GM19035 (cell line): Measurements from ENCODE around the gene HSPG2.

Experiments used
- ATAC-seq: cut with Tn5 transposase; IDR thresholded peaks from one replicate; pipeline ENCODE4 v1.9.1; 2021; ENCODE audit not compliant: unreplicated experiment

HSPG2 gene

DNA sequence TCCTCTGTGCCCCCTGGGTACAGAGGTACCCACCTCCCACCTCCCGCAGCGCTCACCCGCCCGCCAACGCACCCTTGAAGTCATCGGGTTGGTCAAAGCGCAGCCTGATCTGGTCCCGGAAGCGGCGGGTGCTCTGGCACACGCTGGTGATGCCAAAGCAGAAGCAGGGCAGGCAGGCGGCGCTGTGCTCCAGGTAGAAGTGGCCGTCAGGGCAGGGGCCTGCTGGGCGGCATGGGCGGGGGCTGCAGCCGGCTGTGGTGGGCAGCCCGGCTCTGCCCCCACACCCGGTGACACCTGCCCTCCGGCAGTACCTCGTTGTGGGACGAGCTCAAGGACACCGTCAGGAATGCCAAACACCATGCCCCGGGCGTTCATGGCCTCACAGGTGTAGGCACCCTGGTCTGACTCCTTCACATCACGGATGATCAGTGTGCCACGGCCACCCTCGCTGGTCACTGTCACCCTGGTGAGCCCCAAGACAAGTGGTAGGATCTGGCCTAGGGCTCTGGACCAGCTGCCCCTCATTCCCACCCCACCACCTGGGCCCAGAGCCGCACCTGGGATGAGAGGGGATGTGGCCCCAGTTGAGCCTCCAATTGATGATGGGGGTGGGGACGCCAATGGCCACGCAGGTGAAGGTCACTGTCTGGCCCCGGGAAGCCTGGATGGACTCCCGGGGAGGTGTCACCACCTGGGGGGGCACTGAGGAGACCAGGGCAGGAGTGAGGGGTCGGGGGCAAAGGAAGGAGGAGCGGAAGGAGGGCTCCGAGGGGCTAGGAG is 52.5 kb downstream of the HSPG2 start:
- ATAC-seq: no peak

DNA sequence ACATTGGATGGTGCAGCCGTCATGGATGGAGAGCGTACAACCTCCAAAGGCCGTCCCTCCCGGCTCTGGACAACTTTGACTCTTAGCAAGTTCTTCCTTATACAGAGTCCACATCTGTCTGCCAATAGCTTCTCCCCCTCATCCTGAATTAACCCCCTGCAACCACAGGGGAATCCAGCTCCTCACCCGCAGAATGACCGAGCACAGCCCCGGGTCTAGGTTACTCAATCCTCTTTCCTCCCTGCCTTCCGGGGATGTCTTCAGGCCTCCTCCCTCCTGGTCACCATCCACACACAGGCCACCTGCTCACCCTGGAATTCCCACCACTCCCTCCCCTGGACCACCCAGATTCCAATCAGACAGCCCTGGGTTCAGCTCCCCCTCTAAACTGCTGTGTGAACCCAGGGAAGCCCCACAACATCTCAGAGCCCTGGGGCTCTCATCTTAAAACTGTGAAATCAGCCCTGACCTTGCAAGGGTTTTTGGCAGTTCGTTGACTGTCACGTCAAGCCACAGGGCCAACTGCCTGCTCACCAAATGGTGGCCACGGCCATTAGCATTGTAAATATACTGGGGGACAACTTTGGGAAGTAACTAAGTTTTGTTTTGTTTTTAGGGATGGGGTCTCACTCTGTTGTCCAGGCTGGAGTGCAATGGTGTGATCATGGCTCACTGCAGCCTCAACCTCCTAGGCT is 54.2 kb downstream of the HSPG2 start:
- ATAC-seq: no peak

DNA sequence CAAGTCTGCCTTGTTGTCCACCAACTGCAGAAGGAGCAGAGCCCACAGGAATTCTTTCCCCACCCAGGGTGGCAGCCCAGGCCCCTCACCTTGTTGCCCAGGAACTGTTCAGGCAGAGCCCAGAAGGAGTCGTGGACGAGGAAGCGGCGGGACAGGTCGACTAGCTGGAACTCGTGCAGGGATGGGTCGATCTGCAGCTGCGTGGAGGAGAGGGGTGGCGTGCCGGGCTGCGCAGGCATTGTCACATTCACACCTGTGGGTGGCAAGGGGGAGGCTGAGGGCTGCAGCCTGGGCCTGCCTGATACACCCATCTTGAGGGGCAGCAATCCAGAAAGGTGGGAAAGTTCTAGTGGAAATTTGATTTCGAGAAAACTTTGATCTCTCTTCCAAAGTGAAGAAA is 55.9 kb downstream of the HSPG2 start:
- no peak for ATAC-seq

DNA sequence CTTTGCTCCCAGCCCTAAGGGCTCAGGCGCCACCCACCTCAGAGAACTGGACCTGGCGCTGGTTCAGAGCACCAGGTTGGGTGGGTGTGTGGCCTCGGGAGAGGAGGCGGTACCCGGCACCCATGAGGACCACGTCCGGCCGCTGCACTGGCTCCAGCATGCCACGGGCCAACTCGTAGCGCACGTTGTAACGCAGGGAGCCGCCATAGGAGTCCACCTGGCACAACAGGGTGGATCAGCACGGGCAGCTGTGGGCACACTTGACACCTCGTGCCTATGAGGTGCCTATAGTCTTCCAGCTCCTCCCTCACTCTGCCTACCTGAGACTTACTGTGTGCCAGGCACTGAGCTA is 56.5 kb downstream of the HSPG2 start:
- no peak for ATAC-seq

DNA sequence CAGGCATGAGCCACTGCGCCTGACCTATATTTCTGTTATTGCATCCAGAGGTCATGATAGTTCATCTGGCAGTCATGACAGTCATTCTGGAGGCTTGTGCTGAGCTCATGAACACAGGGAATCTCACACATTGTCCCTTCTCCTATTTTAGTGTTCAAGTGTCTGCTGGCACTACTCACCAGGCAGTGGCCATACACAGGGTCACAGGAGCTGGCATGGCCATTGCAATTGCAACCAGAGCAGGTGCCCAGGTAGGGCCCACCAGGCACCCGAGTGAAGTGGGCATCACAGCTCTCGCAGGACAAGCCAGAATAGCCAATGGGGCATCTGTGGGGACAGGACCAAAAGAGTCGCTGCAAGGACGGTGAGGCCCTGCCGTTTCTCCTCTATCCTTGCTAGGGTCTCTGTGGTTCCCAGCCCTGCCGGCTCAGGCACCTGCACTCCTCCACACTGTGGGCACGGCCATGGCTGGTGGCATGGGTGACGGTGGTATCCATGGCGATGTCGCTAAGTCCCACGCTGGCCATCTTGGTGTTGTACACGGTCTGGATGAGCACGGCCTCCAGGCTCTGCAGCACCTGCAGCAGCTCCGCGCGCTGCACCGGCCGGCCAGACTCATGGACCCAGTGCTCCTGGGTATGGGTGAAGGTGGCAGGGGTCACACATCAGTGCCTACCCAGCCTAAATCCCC is 57.0 kb downstream of the HSPG2 start:
- no peak for ATAC-seq

DNA sequence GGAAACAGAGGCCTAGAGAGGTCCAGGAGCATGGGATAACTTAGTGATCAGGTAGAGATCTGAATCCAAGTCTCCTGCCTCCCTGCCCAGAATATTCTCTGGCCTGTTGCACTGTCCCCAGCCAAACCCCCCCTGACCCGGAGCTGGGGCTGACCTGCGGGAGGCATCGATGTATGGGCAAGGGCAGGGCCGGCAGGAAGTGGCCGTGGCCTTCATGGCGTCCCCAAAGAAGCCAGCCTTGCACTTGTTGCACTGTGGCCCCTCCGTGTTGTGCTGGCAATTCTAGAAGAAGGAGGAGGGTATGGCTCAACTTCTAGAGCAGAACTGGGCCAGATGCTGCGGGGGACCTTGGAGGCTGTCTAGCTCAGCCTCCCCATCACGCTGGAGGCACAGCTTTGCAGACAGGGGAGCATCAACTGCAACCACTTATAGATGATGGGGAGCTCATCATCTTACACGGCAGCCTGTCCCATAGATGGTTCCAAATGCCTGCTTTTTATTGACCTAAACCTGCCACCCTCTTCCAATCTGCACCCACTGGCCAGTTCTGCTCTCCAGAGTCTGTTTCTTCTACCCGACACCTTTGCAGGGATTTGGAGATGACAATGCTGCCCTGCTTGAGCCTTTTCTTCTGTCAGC is 58.2 kb downstream of the HSPG2 start:
- ATAC-seq: no peak

DNA sequence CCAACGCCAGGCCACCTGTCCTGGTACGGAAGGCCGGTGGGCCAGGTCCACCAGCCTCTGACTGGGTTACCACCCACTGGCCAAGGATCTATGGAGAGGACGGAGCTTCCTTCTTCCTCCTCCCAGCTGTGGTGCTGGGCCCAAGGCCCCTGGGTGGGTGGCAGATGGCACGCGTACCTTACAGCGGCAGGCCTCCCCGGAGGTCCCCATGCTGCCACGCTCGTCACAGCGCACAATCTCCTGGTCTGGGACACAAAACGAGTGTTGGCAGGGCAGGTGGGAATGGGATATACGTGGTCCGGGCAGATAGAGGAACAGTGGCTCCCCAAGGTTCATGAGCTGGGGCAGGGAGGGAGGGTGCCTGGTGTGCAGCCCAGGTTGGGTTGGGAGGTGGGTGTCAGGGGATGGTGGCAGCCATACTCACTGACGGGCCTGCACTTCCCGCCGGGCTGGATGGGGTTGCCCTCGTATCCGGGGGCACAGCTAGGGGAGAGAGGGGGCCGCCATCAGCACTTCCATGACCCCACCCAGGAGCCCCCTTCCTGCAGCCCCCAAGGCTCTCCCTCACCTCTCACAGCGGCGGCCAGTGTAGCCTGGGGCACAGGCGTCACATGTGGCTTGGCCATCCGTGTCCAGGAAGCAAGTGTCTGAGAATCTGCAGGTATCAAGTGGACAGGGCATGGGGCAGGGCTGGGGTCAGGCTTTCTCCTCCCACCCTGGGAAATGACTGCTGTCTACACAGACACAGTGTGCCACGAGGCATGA is 58.9 kb downstream of the HSPG2 start:
- no peak for ATAC-seq

DNA sequence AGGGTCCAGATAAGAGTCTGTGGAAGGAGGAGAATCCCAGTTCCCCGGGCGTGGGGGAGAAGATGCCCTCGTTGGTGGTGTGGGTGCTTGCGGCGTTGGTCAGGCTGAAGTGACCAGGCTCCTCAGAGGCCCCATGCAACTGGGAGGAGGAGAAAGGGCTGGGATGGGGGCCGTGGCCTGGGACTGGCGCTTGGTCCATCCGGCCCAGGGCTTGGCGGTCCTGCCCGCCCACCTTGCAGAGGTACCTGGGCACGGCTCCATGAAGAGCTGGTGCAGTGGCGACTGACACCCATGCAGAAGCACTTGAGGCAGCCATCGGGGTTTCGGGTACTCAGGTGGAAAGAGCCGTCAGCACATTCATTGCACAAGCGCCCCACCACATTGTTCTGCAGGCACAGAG is 60.8 kb downstream of the HSPG2 start:
- no peak for ATAC-seq

DNA sequence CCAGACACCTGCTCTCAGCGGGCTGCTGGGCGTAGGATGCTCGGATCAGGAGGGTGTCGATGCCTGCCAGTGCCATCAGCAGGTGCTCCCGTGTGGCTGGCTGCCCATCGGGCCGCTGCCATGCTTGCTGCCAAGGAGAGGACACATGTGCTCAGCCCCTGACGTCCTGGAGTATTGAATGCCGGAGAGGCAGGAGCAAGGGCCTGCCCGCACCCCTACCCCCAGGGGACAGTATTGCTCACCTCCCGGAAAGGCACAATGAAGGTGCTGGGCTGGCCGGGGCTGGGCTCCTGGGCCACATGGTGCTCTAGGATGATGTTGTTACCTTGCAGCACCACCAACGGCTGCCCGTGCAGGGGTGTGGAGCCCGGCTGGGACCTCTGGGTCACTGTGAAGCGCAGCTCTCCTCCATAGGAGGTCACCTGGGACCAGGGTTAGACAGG is 61.5 kb downstream of the HSPG2 start:
- ATAC-seq: no peak

DNA sequence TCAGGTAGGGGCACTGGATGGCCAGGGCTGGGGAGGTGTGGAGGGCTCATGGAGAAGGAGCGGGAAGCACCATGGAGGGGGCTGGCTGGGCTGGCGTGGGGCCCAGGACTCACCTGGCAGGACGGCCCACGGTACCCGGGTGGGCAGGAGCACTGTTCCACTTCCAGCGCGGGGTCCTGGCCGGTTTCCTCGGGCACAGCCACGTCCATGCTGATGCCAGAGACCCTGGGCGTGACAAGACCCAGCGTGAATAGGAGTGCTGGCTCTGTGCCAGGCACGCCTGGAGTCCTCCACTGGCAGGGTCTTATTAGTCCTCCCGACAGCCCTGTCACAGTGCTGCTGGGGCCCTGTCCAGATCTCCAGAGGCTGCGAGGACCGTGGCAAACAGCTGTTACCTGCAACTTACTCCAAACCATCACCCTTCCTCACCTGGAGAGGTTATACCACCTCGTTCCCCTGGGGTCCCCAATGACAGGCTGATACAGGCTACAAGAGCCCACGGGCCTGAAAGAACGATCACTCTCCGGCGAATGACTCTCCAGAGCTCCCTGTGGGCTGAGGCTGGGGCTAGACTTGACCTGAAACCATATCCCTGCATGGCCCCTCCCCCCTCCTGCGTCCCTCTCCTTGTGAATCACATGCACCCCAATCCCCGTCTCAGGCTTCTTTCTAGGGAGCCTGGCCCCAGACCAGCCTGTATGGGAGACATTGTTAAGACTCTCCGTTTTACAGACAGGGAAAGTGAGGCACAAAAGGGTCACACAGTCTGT is 62.1 kb downstream of the HSPG2 start:
- ATAC-seq: no peak

DNA sequence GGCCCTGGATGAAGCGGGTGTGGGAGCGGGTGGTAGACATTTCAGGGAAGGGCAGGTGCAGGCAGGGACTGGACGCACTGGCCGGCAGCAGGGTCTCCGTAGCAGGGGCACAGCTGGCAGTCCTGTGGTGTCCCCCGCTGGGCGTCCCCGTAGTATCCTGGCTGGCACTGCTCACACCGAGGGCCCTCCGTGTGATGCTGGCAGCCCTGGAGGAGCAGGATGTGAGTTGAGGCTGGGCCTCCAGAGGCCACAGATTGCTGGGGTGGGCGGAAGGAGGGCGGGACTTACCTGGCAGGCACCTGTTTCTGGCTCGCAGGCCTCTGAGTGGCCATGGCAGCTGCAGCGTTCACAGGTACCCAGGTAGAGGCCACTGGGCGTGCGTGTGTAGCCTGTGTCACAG is 62.8 kb downstream of the HSPG2 start:
- ATAC-seq: no peak

DNA sequence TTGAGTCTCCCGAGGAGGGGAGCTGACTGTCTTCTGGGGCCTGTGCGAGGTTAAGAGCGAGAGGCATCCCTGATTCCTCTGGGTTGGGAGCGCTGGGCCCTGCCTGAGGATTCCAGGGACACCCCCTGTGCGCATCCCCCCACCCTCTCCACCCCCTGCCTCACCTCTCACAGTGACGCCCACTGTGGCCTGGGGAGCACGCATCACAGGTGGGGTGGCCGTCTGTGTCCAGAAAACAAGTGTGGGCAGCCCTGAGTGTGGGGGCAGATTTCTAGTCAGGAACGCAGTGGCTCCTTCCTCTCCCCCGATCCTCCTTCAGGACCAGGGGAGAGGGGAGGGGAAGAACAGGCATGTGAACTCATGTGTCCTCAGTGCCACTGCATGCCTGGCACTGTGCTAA is 63.3 kb downstream of the HSPG2 start:
- no peak for ATAC-seq

DNA sequence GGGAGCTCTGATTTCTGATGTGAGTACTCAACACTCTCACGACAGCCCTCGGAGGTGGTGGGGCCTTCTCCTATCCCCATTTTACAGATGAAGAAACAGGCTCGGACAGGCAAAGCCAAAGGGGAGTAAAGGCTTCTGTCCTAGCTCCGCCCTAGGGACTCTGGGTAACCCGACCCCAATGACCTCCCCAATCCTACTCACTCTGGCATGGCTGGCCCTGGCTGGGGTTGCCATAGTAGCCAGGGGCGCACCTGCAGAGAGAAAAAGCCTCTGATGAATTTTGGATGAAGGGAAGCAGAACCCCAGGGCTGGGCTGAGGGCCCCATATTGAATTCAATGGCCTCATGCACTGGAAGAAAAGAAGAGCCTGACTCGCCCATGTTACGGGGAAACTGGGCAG is 63.9 kb downstream of the HSPG2 start:
- ATAC-seq: no peak

DNA sequence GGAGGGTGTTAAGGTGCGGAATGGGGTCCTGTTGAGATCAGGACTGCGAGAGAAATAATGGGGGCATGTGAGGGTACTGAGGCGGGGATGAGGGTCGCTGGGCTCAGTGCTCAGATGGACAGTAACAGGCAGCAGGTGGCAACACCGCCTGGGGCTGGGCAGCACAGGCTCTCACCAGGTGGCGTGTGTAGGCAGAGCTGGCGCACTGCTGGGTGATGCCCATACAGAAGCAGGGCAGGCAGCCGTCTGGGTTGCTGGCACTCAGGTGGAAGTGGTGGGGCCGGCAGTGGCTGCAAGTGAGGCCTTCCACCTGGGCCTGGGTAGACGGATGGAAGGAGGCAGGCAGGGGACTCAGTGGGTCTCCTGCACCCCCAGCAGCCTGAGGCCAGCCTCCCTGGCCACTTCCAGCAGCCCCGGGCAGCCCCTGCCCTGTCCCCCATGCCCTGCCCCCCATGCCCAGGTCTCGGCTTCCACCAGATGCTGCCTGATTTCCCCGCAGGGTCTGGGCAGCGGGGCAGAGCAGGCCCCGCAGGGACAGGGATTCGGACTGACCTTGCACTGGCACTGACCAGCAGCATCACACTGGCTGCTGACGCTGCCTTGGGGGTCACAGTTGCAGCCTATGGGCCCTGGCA is 64.5 kb downstream of the HSPG2 start:
- ATAC-seq: no peak

DNA sequence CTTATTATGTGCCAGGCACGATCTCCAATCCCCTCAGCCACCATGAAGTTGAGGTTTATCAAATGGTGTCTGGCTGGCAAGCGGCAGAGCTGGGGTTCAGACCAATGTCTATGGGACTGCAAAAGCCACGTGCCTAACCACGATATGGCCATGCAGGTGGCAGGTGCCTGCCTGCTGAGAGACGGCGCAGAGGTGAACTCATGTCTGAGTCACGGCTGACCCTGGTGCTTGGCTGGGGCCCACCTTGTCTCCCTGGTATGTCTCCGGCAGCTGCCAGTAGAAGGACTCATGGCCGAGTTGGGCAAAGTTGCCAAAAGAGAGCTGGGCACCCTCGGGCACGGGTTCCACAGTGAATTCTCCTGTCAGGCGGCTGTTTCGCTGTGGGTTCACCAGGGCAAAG is 65.2 kb downstream of the HSPG2 start:
- no peak for ATAC-seq

DNA sequence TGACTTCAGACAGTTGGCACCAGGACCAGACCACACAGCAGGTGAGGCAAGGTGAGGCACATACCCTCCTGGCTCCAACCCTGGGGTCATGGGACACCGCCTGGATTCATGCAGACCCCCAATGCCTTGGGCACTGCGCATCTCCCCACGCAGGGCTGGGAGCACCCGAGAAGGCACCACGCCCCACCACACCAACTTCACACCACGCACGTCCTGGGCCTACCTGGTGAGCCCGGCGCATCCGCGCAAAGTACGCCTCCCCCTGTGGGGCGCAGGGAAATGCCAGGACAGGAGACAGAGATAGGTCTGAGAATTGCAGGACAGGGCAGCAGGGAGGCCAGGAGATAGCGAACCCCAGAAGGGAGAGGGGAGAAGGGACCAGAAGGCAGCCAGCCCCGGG is 66.5 kb downstream of the HSPG2 start:
- ATAC-seq: no peak

DNA sequence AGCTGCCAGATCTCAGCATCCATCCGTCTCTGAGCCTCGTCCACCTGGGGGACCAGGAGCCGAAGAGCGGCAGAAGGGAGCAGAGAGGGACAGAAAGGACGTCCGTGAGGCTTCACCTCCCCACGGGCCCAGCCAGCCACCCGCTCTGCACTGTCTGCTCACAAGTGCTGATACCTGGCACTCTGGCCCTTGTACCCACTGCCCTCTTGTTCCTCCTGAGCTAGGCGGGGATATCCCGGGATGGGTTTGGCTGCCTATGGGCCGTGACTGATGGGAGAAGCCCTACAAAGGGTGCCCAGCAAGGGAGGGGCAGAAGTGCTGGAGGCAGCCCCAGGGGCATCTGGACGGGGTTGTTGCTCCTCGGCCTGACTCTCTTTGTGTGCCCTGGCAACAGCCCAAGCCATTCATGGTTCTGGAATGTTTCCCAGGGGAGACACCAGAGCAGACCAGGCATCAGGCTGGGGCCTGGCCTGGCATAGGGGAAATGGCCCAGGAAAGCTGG is 67.4 kb downstream of the HSPG2 start:
- ATAC-seq: no peak

DNA sequence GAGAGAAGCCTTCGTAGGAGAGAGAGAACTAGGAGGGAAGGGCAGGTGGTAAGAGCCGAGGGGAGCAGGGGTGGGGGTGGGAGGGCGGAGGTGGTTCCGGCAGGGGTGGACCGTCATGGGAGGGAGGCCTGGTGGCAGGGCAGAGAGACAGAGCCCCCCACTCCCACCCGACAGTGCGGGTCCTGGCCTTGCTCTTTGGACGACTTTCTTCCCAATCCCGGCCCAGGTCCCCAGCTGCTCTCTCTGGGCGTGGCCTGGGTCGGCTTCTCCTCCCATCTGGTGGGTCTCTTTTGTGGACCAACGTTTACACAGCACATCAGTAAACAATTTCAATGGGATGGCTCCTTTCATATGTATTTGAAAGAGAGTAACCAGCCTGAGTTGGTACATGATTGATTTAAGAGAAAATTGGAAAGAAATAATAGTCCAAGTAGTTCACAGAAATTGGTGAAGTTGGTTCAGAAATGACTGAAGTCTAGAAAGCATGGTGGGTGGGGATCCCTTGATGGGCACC is 68.1 kb downstream of the HSPG2 start:
- no peak for ATAC-seq

DNA sequence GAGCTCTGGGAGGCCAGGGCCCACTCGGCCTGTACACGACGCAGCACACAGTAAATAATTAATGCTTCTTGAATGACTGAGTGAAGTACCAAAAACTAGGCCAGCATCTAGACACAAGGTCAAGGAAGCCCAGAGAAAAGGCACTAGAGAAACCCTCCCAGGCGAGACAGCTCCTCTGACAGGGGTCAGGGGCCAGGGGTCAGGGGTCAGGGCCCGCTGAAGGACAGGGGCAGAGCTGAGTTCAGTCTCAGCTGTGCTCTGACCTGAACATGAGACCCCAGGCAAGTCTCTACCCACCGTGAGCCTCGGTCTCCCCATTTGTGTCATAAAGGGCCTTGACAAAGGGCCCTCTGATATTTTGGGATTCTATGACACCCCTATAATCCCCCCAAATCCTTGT is 68.6 kb downstream of the HSPG2 start:
- ATAC-seq: no peak
